ENCODE results near the gene OLR1.

Gene OLR1

DNA sequence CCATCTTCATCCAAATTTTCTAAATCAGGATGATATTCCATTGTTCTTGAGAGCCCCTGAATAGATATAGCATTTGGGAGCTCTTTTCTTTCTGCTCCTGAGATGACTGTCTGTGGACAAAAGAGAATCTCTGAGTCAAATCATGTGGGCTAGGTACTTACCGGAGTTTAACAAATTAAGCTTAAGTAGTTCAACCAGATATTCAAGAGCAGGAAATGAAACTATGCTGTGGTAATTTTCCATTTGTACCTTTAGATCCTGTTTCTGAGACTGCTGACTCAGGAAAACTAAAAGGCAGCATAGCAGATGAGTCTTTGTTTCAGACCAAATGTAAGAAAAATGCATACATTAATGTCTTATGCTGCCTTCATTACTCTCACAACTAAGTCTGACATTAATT is 41.9 kb downstream of the OLR1 start, which contains the start of gene CLEC7A:
CLEC7A (minus strand) TSS at position 158 of the 400 bp plus-strand sequence; CDS start at position 41, 117 bp downstream.
- H3K4me1 ChIP-seq, result peaks cover 0 to 73% (median 18%) of the 10 kb centered on the region in 10 experiments; a peak in 14 of 20 replicates
- H4K20me1 ChIP-seq, result no peaks in the 10 kb centered on the region
- H3K27me3 ChIP-seq, result no peaks in the 10 kb centered on the region
- peak within 1 kb of the TSS in 8 of 11 experiments; percentile 13 to 90 (median 56); a peak in 13 of 22 replicates for H3K4me2 ChIP-seq
- no peak for TF ChIP-seq Cebpa-rat (IDR thresholded peaks at IDR 0.05)
- H3K9ac ChIP-seq, result peak within 1 kb of the TSS in 5 of 11 experiments; percentile 34 to 98 (median 83); a peak in 9 of 22 replicates
- peak within 1 kb of the TSS in 6 of 11 experiments; percentile 41 to 99 (median 90); a peak in 11 of 22 replicates for H3K27ac ChIP-seq
- H3K4me3 ChIP-seq, result peak within 1 kb of the TSS in 4 of 10 experiments; percentile 54 to 70 (median 62); a peak in 8 of 20 replicates
- peaks cover 0 to 7% (median 0%) of the 10 kb centered on the region in 11 experiments; a peak in 1 of 22 replicates for H3K9me3 ChIP-seq (replicated peaks in 1 of 11)
- peaks cover 0 to 27% (median 0%) of the 10 kb centered on the region in 11 experiments; a peak in 6 of 22 replicates for H3K36me3 ChIP-seq

DNA sequence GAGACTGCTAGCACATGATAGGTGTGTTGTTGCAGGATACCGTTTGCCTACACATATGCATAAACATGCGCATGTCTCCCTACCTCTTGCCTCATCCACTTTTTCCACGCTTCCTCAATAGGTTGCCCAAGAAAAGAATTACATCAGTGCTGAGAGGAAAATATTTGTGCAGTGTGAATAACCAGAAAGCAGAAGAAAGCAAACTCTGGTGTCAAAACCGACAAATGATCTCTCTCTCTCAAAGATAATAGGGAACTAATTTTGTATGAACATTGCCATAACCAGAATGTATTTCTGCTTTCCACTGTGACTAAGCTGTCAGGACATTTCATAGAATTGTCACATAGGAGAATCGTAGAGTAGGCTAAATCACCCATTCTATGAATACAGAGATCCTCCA is 43.2 kb downstream of the OLR1 start:
- Histone ChIP-seq H4K20me1 (no peaks in the 10 kb centered on the region), H3K9ac (peak overlapping the region in 4 of 11 experiments; percentile 68 to 98 (median 88); a peak in 8 of 22 replicates), H3K36me3 (peaks cover 0 to 41% (median 0%) of the 10 kb centered on the region in 11 experiments; a peak in 6 of 22 replicates), H3K4me2 (peak overlapping the region in 4 of 11 experiments; percentile 68 to 99 (median 90); a peak in 8 of 22 replicates), H3K27me3 (no peaks in the 10 kb centered on the region), H3K9me3 (replicated peaks in 1 of 11) (peaks cover 0 to 11% (median 0%) of the 10 kb centered on the region in 11 experiments; a peak in 1 of 22 replicates), H3K4me3 (peak overlapping the region in 4 of 10 experiments; percentile 25 to 70 (median 62); a peak in 6 of 20 replicates), H3K4me1 (peaks cover 0 to 84% (median 18%) of the 10 kb centered on the region in 10 experiments; a peak in 14 of 20 replicates), H3K27ac (peak overlapping the region in 6 of 11 experiments; percentile 41 to 99 (median 90); a peak in 12 of 22 replicates)
- peak in 5 of 11 experiments; percentile 72 to 97 (median 87); a peak in 9 of 22 replicates for TF ChIP-seq Cebpa-rat (IDR thresholded peaks at IDR 0.05)

DNA sequence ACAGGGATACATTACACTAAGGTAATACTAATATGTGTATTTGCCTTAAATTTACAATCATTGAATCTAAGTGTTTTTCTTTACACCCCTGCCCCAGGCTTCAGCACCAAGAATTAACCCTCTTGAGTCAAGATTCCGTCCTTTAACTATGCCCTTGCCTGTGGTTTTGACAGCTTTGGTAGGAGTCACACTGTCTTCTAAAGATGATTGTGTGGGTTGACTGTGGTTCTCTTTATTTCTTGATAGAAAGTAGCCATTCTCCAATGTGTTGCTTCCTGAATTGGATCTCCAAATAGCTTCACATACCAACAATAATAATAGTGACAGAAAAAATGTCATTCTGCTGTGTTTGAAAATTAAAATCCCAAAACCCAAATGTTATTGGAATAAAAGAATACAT is 45.5 kb downstream of the OLR1 start:
- H4K20me1 ChIP-seq, result no peaks in the 10 kb centered on the region
- peaks cover 0 to 84% (median 18%) of the 10 kb centered on the region in 10 experiments; a peak in 14 of 20 replicates for H3K4me1 ChIP-seq
- H3K27me3 ChIP-seq, result no peaks in the 10 kb centered on the region
- TF ChIP-seq Cebpa-rat (IDR thresholded peaks at IDR 0.05), result no peak
- H3K27ac ChIP-seq, result peak overlapping the region in 3 of 11 experiments; percentile 94 to 99 (median 99); a peak in 5 of 22 replicates
- peaks cover 0 to 11% (median 0%) of the 10 kb centered on the region in 11 experiments; a peak in 1 of 22 replicates for H3K9me3 ChIP-seq (replicated peaks in 1 of 11)
- peak overlapping the region in 3 of 11 experiments; percentile 83 to 99 (median 96); a peak in 5 of 22 replicates for H3K4me2 ChIP-seq
- H3K4me3 ChIP-seq, result peak overlapping the region in 2 of 10 experiments; percentile 60 to 70; a peak in 3 of 20 replicates
- peaks cover 0 to 62% (median 0%) of the 10 kb centered on the region in 11 experiments; a peak in 6 of 22 replicates for H3K36me3 ChIP-seq
- peak overlapping the region in 2 of 11 experiments; percentile 94 to 98; a peak in 3 of 22 replicates for H3K9ac ChIP-seq

DNA sequence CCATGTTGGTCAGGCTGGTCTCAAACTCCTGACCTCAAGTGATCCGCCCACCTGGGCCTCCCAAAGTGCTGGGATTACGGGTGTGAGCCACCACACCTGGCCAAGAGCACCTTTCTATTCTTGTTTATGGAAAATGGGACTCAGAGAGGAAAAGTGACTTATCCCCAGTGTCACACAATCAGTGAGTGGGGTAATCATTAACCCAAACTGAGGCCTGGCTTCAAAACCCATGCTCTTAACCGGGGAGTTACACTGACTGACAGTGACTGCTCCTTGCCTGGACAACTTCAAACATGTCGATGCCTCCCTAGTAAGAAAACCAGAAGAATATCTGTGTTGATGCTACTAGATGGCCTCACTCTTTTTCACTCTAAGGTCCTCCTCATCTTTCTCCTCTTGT is 49.2 kb downstream of the OLR1 start:
- Histone ChIP-seq H4K20me1 (no peaks in the 10 kb centered on the region), H3K9me3 (replicated peaks in 1 of 11) (peaks cover 0 to 17% (median 0%) of the 10 kb centered on the region in 11 experiments; a peak in 1 of 22 replicates), H3K9ac (peak overlapping the region in 2 of 11 experiments; percentile 7 to 82; a peak in 2 of 22 replicates), H3K4me3 (0 out of 20 replicates have a peak overlapping the region, but pooled peaks of 1 of the 10 experiments have one; percentile 3), H3K4me1 (peaks cover 0 to 97% (median 0%) of the 10 kb centered on the region in 10 experiments; a peak in 6 of 20 replicates), H3K4me2 (peak overlapping the region in 3 of 11 experiments; percentile 1 to 76 (median 75); a peak in 4 of 22 replicates), H3K27me3 (no peaks in the 10 kb centered on the region), H3K36me3 (peaks cover 0 to 92% (median 0%) of the 10 kb centered on the region in 11 experiments; a peak in 6 of 22 replicates), H3K27ac (peak overlapping the region in 3 of 11 experiments; percentile 21 to 91 (median 90); a peak in 5 of 22 replicates)
- no peak for TF ChIP-seq Cebpa-rat (IDR thresholded peaks at IDR 0.05)

DNA sequence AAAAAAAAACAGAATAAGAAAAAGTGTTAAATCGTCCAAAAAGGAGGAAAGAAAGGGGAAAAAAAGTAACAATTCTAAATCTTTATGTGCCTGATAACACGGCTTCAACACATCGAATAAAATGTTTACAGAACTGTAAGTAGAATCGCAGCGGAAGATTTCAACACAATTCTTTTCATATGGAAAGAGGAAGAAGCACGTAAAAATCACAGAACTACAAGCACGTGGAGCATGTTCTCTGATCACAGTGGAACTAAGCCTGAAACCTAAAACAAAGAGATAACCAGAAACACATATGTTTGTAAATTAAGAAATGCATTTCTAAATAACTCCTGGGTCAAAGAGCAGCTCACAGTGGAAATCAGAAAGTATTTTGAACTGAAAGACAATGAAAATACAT is 50.7 kb downstream of the OLR1 start:
- H4K20me1 ChIP-seq, result no peaks in the 10 kb centered on the region
- no peak overlapping the region for H3K4me3 ChIP-seq
- TF ChIP-seq Cebpa-rat (IDR thresholded peaks at IDR 0.05), result no peak
- H3K4me1 ChIP-seq, result peaks cover 0 to 84% (median 0%) of the 10 kb centered on the region in 10 experiments; a peak in 6 of 20 replicates
- peaks cover 0 to 12% (median 0%) of the 10 kb centered on the region in 11 experiments; a peak in 1 of 22 replicates for H3K9me3 ChIP-seq (replicated peaks in 1 of 11)
- peak overlapping the region in 3 of 11 experiments; percentile 23 to 82 (median 61); a peak in 5 of 22 replicates for H3K9ac ChIP-seq
- peak overlapping the region in 5 of 11 experiments; percentile 17 to 91 (median 64); a peak in 8 of 22 replicates for H3K27ac ChIP-seq
- peaks cover 0 to 94% (median 0%) of the 10 kb centered on the region in 11 experiments; a peak in 6 of 22 replicates for H3K36me3 ChIP-seq
- peak overlapping the region in 3 of 11 experiments; percentile 40 to 76 (median 75); a peak in 5 of 22 replicates for H3K4me2 ChIP-seq
- H3K27me3 ChIP-seq, result no peaks in the 10 kb centered on the region

DNA sequence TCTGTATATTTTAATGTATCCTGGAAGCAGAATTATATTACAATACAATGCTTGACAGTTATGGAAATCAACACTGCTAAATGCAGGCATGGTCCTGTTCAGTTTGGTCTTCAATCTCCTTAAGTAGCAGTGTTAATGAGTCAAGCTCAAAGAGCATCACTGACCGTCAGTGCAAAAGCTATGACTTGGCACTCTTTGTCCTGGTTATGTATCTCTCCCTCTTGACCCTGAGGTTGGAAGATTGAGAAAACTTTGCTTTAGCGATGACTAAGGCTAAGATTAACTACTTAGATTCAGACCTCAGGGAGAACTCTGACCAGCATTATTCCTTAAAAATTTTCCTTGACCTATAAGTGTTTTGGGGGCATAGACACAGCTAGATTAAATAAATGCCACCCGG is 52.9 kb downstream of the OLR1 start:
- Histone ChIP-seq H3K9me3 (replicated peaks in 1 of 11) (peaks cover 0 to 8% (median 0%) of the 10 kb centered on the region in 11 experiments; a peak in 1 of 22 replicates), H3K27me3 (no peaks in the 10 kb centered on the region), H3K36me3 (peaks cover 0 to 87% (median 0%) of the 10 kb centered on the region in 11 experiments; a peak in 6 of 22 replicates), H3K9ac (peak overlapping the region in 2 of 11 experiments; percentile 8 to 28; a peak in 2 of 22 replicates), H4K20me1 (no peaks in the 10 kb centered on the region), H3K4me1 (peaks cover 0 to 64% (median 0%) of the 10 kb centered on the region in 10 experiments; a peak in 6 of 20 replicates), H3K4me2 (peak overlapping the region in 2 of 11 experiments; percentile 75 to 76; a peak in 4 of 22 replicates), H3K4me3 (0 out of 20 replicates have a peak overlapping the region, but pooled peaks of 1 of the 10 experiments have one; percentile 14), H3K27ac (peak overlapping the region in 2 of 11 experiments; percentile 90 to 91; a peak in 3 of 22 replicates)
- no peak for TF ChIP-seq Cebpa-rat (IDR thresholded peaks at IDR 0.05)

DNA sequence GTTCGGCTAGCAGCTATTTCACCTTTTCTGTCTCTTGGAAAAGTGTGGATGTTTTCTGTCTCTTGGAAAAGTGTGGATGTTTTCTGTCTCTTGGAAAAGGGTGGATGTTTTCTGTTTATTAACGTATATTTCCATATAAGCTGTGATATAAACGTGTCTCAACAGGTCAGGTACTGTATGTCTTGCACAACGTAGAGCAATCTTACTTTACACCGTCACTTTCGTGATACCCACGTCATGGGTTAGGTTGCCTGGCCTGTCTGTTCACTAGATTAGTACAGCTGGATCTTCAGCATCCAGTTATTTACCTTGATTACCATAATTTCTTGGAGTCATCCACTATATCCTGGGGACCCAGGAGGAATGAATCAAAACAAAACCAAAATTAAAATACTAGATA is 56.0 kb downstream of the OLR1 start:
- Histone ChIP-seq H3K4me1 (peaks cover 0 to 50% (median 0%) of the 10 kb centered on the region in 10 experiments; a peak in 6 of 20 replicates), H4K20me1 (no peaks in the 10 kb centered on the region), H3K9me3 (replicated peaks in 1 of 11) (peaks cover 8 to 27% (median 16%) of the 10 kb centered on the region in 11 experiments), H3K27ac (no peak overlapping the region), H3K27me3 (no peaks in the 10 kb centered on the region), H3K9ac (no peak overlapping the region), H3K36me3 (peaks cover 0 to 78% (median 0%) of the 10 kb centered on the region in 11 experiments; a peak in 6 of 22 replicates), H3K4me2 (no peak overlapping the region), H3K4me3 (no peak overlapping the region)
- no peak for TF ChIP-seq Cebpa-rat (IDR thresholded peaks at IDR 0.05)

DNA sequence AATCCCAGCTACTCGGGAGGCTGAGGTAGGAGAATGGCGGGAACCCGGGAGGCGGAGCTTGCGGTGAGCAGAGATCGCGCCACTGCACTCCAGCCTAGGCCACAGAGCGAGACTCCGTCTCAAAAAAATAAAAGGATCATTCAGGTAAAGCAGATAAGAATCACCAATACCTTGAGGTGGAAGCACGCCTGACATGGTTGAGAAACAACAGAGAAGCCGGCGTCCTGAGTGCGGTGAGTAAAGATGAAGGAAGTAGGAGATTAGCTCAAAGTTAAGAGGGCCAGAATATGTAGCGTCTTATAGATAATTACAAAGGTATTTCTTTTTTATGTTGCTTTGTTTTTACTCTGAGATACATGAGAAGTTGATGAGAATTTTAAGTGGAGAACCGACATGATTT is 56.6 kb downstream of the OLR1 start:
- Histone ChIP-seq H3K4me1 (peaks cover 0 to 44% (median 0%) of the 10 kb centered on the region in 10 experiments; a peak in 4 of 20 replicates), H3K36me3 (peaks cover 0 to 72% (median 0%) of the 10 kb centered on the region in 11 experiments; a peak in 6 of 22 replicates), H3K9me3 (replicated peaks in 1 of 11) (peaks cover 8 to 23% (median 17%) of the 10 kb centered on the region in 11 experiments), H3K4me2 (no peak overlapping the region), H3K27me3 (no peaks in the 10 kb centered on the region), H4K20me1 (no peaks in the 10 kb centered on the region), H3K27ac (no peak overlapping the region), H3K9ac (no peak overlapping the region), H3K4me3 (no peak overlapping the region)
- no peak for TF ChIP-seq Cebpa-rat (IDR thresholded peaks at IDR 0.05)

Data from BLaER1 treated with 17β-estradiol and CSF1 and Interleukin-3, amounts not matched to agents 10 nM and 100 nM (cell line).